Measurements from ENCODE around the gene ATP6V1B1. TPM values are rescaled to one million over a fixed set of nuclear protein-coding genes. Genes with fewer than 3 reads are reported as not detected.
"Not testable (repeated sequence)": the region's sequence is repeated elsewhere in the genome, so short reads cannot be mapped to it uniquely, and the experiment has no call there.

The ATP6V1B1 gene
- total RNA-seq, 1 donor from 2014 or later, result 0.43 TPM

DNA sequence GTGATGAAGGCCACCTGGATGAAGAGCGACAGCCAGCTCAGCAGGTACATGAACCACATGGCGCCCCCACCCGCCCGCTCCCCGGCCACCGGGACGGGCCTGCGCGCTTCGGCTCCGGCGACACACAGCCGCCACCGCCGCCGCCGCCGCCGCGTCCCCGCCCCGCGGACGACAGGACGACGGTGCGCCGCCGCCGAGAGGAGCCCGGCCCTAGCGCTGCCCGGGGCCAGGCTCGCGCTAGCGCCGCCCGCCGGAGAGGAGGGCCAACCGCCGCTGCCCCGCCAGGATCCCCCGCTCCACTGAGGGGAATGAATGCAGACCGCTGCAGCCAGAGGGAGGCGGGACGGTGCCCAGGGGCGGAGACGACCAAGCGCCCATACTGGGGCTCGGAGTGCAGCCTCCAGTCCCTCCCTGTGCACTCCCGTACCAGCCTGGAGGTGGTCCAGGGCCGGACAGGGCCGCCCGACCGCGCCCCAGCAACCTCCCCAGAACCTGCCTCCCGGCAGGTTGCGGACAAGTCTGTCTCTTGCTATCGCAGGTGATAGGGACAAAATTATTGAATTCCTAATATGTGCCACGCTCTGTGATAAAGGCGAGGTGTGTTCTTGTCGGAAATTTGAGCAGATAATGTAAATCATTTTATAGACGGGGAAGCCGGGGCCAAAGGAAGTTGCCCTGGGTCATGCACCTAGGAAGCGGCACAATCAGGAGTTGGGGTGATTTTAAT, 59.2 kb downstream of the ATP6V1B1 start, which contains the start of gene TEX261:
TEX261 (minus strand) TSS at position 175 of the 727 bp plus-strand sequence; CDS start at position 59, 116 bp downstream.
- peak; percentile 95 for DNase-seq (ENCODE audit: low spot score)
- intact Hi-C loops (cut with DNase I), result loop anchor here (5.0 kb wide), 1 partner anchor 72 kb away; the partner anchor contains the start of gene NAGK

DNA sequence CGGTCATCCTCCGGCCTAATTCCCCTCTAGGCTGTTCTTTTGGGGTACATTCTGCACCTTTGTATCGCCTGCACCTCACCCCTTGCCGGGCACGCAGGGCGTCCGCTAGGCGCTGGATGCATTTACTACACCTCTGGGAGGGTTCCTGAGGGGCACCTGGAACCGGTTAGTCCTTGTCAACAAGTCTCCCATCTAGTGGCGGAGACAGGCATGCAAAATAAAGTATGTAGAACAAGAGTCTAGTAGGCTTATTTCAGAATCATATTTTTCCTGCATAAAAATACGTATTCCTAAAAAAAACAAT, 59.7 kb downstream of the ATP6V1B1 start:
- peak; percentile 46 for DNase-seq (ENCODE audit: low spot score)
- intact Hi-C loops (cut with DNase I), result no loop called here

GRCh38 chr2:70998885-70999284, 63.2 kb downstream of the ATP6V1B1 start:
- peak; percentile 22 for DNase-seq (ENCODE audit: low spot score)
- intact Hi-C loops (cut with DNase I), result not testable (repeated sequence)

DNA sequence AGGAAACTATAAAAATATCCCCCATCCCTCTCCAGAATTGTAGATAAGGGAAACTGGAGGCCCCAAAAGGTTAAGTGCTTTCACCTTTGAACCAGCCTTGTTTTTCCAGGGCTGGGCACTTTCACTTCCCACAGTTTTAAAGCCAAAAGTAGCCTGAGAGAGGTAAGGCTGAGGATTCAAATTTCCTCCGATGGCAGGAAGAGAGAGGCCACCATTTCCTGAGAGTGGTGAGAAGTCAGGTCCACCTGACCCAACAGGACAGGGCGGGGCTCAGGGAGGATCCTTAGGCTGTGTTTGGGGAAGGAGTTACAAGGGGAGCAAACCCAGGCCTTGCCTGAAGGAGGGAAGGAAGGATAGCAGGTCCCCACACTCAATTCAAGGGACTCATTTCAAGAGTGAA, 63.7 kb downstream of the ATP6V1B1 start:
- intact Hi-C loops (cut with DNase I), result no loop called here
- peak; percentile 29 for DNase-seq (ENCODE audit: low spot score)

DNA sequence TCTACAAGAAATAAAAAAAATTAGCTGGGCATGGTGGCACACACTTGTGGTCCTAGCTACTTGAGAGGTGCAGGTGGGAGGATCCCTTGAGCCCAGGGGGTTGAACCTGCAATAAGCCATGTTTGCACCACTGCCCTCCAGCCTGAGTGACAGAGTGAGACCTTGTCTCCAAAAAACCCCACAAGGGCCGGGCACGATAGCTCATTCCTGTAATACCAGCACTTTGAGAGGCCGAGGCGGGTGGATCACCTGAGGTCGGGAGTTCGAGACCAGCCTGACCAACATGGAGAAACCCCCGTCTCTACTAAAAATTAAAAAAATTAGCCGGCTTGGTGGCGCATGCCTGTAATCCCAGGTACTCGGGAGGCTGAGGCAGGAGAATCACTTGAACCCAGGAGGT, 64.2 kb downstream of the ATP6V1B1 start:
- intact Hi-C loops (cut with DNase I), result not testable (repeated sequence)

GRCh38 chr2:71000780-71001591, 65.3 kb downstream of the ATP6V1B1 start:
- intact Hi-C loops (cut with DNase I), result no loop called here
- DNase-seq (ENCODE audit: low spot score), result peak; percentile 93

More for the DNA sequence above, 64.2 kb downstream of the ATP6V1B1 start:
- DNase-seq (ENCODE audit: low spot score), result not testable (repeated sequence)

- intact Hi-C loops (cut with DNase I), result no loop called here
- DNase-seq (ENCODE audit: low spot score), result no peak
Observed at GRCh38 chr2:71001592-71001927, 65.9 kb downstream of the ATP6V1B1 start.

DNA sequence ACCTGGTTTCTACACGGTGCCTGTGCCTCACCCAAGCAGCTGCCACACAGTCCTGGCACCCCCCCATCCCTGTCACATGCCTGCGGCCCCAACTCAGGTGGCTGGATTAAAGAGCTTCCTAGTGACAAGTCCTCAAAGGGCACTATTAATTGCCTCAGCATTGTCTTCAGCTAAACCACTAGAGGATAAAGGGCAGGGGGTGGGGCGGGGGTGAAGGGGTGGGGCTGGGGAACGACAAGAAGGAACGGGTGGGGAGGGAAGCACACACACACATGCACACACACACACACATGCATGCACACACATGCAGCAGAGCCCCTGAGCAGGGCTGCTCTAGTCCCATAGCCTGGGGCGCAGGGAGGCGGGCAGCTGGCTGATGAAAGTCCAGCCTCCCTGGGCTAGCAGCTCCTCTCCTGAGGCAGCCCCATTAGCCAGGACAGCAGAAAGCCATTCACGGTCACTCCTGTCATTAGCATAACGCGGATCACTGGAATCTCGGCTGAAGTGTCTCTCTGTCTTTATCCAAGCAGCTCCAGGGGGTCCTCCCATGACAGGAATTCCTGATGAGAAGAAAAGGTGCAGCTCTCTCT, 66.4 kb downstream of the ATP6V1B1 start:
- DNase-seq (ENCODE audit: low spot score), result peak; percentile 41
- intact Hi-C loops (cut with DNase I), result no loop called here

DNA sequence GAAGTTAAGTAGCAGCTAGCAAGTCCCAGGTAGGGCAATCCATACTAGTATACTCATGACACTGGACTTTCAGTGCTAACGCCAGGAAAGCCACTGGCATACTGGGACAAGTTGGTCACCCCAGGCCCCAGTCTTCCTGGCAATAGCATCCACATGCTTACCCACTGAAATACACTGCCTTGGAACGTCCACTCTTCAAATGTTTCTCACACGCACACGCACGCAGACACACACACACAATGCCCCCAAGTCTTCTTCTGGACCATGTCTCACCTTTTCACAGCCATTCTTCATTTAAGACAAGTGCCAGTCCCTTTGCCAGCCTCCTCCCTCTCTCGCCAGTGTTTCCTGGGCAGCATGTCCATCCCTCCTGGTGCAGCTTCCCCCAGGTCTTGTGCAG, 67.7 kb downstream of the ATP6V1B1 start:
- DNase-seq (ENCODE audit: low spot score), result peak; percentile 29
- intact Hi-C loops (cut with DNase I), result no loop called here

- intact Hi-C loops (cut with DNase I), result no loop called here
- DNase-seq (ENCODE audit: low spot score), result peak; percentile 55
Observed at GRCh38 chr2:71003966-71004755, 68.5 kb downstream of the ATP6V1B1 start.

GRCh38 chr2:71004857-71005256, 69.2 kb downstream of the ATP6V1B1 start:
- DNase-seq (ENCODE audit: low spot score), result peak; percentile 61
- intact Hi-C loops (cut with DNase I), result no loop called here

DNA sequence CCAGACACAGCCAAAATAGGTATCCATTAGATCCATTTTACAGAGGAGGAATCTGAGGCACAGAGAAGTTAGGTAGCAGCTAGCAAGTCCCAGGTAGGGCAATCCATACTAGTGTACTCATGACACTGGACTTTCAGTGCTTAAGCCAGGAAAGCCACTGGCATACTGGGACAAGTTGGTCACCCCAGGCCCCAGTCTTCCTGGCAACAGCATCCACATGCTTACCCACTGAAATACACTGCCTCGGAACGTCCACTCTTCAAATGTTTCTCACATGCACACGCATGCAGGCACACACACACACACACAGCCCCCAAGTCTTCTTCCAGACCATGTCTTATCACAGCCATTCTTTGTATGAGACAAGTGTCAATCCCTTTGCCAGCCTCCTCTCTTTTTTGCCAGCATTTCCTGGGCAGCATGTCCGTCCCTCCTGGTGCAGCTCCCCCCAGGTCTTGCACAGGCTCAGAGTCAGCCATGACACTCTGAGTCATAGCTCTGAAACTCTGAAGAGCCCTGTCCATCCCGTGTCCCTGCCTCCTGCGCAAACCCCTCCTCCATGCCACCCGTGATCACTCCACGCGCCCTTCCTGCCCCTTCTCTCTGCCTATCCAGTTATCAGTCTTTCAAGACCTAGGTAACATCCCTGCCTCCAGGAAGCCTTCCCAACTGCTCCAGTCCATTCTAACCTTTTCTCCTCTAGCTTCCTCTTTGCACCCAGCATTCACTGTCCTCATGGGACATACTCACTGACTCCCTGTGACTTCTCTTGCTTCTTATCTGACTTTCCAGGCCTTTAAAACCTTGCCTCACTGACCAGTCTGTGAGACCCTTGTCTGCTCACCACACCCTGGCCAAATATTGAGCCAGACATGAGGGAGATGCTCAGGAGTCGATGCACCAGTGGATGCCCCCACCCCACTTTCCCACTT, 69.8 kb downstream of the ATP6V1B1 start:
- DNase-seq (ENCODE audit: low spot score), result no peak
- intact Hi-C loops (cut with DNase I), result no loop called here

DNA sequence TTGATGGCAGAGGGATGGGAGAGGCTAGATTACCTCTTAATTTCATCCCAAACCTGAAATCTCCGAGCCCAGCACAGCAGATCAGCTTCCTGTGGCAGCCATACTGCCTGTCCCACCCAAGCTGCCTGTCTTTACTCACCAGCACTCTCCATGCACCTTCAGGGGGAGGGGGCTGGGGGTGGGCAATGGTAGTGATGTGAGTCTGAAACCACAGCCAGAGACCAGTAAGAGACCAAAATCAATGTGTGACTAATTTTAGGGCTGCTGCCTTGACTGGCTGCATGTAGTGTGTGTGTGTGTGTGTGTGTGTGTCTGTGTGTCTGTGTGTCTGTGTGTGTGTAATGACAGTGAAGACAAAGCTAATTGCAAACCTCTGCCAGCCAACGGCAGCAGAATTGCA, 70.6 kb downstream of the ATP6V1B1 start:
- intact Hi-C loops (cut with DNase I), result no loop called here
- no peak for DNase-seq (ENCODE audit: low spot score)

DNA sequence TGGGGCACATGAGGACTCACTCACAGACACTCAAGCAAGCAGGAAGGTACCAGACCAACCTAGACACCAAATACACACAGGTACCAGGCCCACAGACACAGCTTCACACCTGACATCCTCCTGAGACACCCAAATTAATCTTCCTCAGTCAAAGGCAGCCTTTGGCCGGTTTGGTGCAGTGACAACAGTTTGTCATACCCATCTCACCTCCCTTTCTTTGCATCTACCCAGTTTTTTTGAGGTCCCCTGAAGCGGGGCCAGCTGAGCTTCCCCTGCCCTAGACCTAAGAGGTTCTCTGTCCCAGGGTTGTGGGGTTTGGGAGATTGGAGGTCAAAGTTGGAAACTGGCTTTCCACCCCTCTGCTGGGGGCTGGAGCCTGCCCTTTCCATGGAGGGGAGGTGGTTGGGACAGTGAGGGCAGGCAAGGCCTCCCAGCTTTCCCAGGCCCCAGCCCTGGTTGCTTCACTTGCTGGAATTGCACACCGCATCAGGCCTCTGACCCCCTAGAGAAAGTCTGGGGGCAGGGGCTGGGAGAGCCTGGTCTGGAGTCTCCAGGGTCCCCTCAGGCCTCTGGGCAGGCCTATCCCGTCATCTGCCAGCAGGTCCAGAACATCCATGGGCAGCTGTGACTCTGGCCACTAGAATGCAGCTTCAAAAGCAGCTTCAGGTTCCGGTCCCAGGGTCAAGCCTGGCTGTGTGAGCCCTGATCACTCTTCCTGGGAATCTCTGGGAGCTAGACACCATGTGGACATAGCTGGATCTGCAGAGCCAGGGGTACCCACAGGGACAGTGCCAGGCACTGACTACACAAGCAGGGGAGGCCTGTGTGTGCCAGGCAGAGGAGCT, 71.5 kb downstream of the ATP6V1B1 start:
- peak; percentile 67 for DNase-seq (ENCODE audit: low spot score)
- intact Hi-C loops (cut with DNase I), result no loop called here

DNA sequence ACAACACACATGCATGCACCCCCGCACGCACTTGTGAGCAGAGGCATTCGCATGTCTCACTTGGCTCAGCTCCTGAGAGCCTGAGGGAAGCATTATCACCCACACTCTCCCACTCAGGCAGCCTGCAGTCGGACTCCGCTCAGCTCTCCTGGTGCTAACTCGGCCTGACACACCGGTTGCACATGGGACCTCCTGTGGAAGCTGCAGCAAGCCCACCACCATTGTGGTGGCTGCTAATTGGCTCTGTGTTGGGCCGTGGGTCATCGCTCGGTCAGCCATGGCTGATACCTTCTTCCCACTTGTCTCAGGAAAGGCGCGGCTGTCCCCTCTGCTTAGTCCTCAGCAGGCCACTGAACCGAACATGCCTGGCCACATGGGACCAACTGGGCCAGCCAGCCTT, 72.6 kb downstream of the ATP6V1B1 start:
- DNase-seq (ENCODE audit: low spot score), result peak; percentile 55

GRCh38 chr2:71011786-71012185, 76.1 kb downstream of the ATP6V1B1 start:
- DNase-seq (ENCODE audit: low spot score), result peak; percentile 67
- intact Hi-C loops (cut with DNase I), result not testable (repeated sequence)

More for the DNA sequence above, 72.6 kb downstream of the ATP6V1B1 start:
- intact Hi-C loops (cut with DNase I), result no loop called here

Data from cardiac septum (tissue), 1 donor.